ENCODE measurements around the gene ALDH1B1. TPM values are rescaled to one million over a fixed set of nuclear protein-coding genes. Genes with fewer than 3 reads are reported as not detected.

Gene ALDH1B1
- total and polyA plus RNA-seq, 5 experiments from 2014 or later: 4.5 to 11.9 (median 9.2) TPM

DNA sequence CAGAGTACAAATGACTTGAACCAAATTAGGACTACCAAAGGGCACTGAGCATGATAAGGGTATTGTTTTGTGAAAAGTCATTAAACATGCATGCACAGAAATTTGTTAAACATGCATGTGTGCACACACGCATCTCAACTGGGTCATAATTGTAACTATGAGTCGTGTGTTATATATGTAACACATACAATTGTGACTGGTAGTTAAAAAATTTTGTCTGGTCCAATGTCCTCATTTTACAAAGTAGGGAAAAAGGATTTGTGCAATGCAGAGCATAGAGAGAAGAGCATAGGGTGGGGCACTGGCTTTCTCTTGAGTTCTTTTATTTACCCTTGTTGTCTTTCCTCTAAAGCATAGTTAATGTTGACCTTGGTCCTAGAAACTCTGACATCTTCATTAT, 51.1 kb downstream of the ALDH1B1 start:
- no peak for ATAC-seq
- Mint-ChIP-seq H3K27me3 (peaks cover 9 to 32% (median 22%) of the 10 kb centered on the region in 5 donors), H3K27ac (no peak overlapping the region), H3K9me3 (peaks cover 0 to 3% (median 0%) of the 10 kb centered on the region in 9 donors), H3K4me1 (no peaks in the 10 kb centered on the region), H3K4me3 (no peak overlapping the region), H3K36me3 (peaks cover 0 to 2% (median 2%) of the 10 kb centered on the region in 3 donors)
- POLR2A ChIA-PET: no interaction called here
- no peak for DNase-seq

DNA sequence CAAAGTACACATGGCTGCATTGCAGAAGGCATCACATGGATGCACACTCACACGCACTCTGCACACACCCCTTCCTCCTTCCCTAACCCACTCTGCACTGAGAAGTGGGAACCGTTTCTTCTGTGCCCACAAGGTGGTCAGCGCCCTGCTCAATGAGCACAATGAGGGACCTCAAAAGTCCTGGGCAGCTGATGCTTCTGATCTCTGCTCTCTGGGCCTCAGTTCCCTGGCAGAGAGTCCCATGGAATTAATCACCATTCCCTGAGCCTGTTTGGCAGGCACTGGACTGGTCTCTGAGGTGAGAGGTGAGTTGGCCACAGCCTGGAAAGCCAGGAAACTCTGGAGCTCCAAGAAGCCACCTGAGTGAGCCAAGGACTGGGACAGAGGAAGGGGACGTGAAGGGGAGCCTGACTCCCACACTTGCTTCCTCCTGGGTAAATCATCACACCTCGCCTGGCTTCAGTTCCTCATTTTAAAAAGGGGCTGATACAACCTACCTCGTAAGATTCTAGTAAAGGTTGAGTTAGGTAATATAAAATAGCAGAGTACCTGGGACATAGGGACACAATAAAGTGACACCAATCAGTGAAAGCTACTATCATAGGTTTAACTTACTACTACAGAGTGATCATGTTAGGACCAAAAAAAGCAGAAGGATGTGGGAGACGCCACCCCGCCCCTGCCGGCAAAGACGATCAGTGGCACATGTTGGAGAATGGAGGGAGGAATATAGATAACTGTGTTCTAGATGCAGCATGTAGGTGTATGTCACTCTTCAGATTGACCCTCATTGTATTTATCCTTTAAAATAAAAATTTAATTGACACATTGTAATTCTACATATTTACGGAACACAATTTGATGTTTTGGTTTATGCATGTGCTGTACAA, 52.9 kb downstream of the ALDH1B1 start:
- peak overlapping the region in 1 of 10 donors; percentile 28 for H3K27ac Mint-ChIP-seq
- H3K4me3 Mint-ChIP-seq: no peak overlapping the region
- POLR2A ChIA-PET: no interaction called here

DNA sequence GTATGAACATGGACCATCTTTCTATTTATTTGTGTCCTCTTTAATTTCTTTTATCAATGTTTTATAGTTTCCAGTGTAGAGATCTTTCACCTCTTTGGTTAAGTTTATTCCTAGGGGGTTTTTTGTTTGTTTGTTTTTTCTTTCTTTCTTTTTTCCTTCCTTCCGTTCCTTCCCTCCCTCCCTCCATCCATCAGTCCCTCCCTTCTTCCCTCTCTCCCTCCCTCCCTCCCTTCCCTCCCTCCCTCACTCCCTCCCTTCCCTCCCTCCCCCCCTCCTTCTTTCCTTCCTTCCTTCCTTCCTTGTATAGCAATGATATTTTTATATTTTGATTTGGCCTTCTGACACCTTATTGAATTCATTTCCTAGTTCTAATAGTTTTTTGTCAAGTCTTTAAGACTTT, 55.2 kb downstream of the ALDH1B1 start:
- DNase-seq: no peak
- ATAC-seq: no peak
- no peak overlapping the region for H3K4me3 Mint-ChIP-seq
- H3K36me3 Mint-ChIP-seq: peaks cover 2 to 28% (median 12%) of the 10 kb centered on the region in 3 donors
- POLR2A ChIA-PET: no interaction called here
- H3K27ac Mint-ChIP-seq: no peak overlapping the region
- peaks cover 13 to 20% (median 16%) of the 10 kb centered on the region in 5 donors for H3K27me3 Mint-ChIP-seq
- H3K9me3 Mint-ChIP-seq: peaks cover 10 to 27% (median 26%) of the 10 kb centered on the region in 9 donors
- no peaks in the 10 kb centered on the region for H3K4me1 Mint-ChIP-seq

More for the DNA sequence above, 52.9 kb downstream of the ALDH1B1 start:
- Mint-ChIP-seq H3K9me3 (peaks cover 0 to 9% (median 7%) of the 10 kb centered on the region in 9 donors), H3K27me3 (peaks cover 15 to 30% (median 18%) of the 10 kb centered on the region in 5 donors), H3K4me1 (no peaks in the 10 kb centered on the region), H3K36me3 (peaks cover 0 to 9% (median 2%) of the 10 kb centered on the region in 3 donors)
- no peak for ATAC-seq
- no peak for DNase-seq

Other genes starting within 250 kb of the ALDH1B1 start
- not detected for gene IGFBPL1, start 31.8 kb downstream of the ALDH1B1 start, total RNA-seq
- not detected for gene IGFBPL1, start 31.8 kb downstream of the ALDH1B1 start, polyA plus RNA-seq
- gene ANKRD18A, start 227.9 kb downstream of the ALDH1B1 start, total RNA-seq: 1 to 10 TPM; 1.5 to 2.8 TPM
- 1 to 10 TPM in 1 of 3 donors, under 1 TPM in 1, not detected in 1; 0.71 to 1.3 TPM for gene ANKRD18A, start 227.9 kb downstream of the ALDH1B1 start, polyA plus RNA-seq